G401 (cell line): Measurements from ENCODE around the gene IFIT3. TPM values are rescaled to one million over a fixed set of nuclear protein-coding genes. Genes with fewer than 3 reads are reported as not detected.
A peak's percentile ranks its signal among the peaks of the same experiment; 100 is the strongest.
"Not testable (repeated sequence)": the region's sequence is repeated elsewhere in the genome, so short reads cannot be mapped to it uniquely, and the experiment has no call there.

Experiments used
- DNase-seq: peaks from one replicate; pipeline ENCODE4 v3.0.0-alpha.2; 2015; ENCODE audit warnings: low spot score
- in situ Hi-C: cut with HindIII; loops from 2 replicates; pipeline ENCODE4 v1.10.0; 2016; ENCODE audit warnings: low sequenced_read_pairs, mixed read lengths
- total RNA-seq: library from RNA; depleted of rRNA; stranded (reverse); fragments of >200 nt; shearing (Covaris generic); gene quantifications from 2 replicates; pipeline ENCODE4 v1.2.3, GENCODE V29; 2014

The IFIT3 gene
- total RNA-seq, 1 experiment from 2014 or later = 2.7 TPM

DNA sequence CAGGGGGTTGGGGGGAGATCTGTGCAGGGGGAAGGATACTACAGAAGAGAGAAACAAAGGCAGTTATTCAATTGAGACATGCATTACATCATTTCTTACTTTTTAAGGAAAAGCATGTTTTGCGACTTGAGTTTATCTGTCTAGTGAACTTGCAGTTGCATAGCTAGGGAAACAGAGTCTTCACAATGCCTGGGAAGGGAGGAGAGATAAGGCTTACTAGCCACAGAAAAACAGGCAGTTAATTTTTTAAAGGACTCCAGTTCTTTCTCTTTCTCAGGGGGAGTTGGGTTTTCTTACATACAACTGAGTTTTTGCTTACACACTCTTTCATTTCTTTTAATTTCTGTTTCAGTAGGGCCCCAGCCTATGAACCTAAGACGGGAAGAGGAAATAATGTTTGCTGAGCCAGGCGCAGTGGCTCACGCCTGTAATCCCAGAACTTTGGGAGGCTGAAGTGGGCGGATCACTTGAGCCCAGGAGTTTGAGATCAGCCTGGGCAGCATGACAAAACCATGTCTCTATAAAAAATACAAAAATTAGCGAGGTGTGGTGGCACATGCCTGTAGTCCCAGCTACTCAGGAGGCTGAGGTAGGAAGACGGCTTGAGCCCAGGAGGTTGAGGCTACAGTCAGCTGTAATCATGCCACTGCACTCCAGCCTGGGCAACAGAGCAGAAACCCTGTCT lies 23.0 kb downstream of the IFIT3 start:
- in situ Hi-C loops, DNase-seq: not testable (repeated sequence)

GRCh38 chr10:89351412-89351779 lies 23.6 kb downstream of the IFIT3 start:
- in situ Hi-C loops = no loop called here
- no peak for DNase-seq

DNA sequence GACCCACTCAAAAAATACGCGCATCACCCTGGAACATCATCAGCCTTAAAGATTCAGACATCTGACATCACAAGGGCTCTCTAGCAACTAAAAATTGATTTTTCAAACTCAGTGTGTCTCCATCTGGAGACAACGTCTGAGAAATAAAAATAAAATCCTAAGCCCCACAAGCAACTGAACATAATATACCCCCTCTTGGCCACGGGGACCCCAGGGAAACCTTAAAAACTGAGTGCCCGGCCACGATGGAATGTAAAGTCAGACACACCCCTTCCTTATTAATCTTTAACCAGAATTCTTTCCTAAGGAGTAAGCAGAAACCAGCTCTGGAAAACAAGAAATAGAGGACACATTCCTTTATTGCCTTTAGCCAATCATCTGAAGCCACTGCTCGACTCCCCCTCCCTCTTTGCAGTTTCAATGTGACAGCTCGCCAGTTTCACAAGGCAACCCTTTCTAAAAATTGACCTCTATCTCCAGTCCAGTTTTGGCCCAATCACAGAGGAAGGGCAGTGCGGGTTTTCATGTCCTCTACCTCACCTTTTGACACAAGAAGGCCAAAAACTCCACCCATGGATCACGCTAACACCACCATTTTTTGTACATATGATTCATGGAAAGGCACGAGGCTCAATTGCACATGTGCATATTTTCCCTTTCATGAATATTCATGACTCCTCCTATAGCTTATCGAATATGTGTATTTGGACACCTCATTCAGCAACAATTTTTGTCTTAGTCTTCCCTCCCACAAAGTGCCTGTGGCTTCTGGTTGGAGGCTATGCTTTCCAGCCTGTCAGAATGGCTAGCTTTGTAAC lies 24.2 kb downstream of the IFIT3 start:
- DNase-seq = no peak
- in situ Hi-C loops = no loop called here

DNA sequence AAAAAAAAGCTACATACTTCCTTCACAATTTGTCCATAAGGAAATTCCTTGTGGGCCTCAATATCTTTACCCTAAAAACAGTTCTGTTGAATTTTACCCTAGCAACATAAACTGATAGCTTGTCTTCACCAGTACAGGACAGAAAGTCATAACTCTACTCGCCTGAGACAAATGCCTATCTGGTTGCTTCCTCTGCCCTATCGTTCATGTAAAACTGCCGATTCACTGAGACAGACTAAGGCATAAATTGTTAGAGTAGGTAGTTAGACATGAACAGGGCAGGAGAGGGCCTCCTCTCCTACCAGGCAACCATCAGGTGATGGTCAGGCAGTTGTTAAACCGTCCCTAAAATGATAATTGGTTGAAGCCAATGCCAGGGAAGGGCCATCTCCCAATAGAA lies 25.0 kb downstream of the IFIT3 start:
- no peak for DNase-seq
- in situ Hi-C loops = no loop called here

DNA sequence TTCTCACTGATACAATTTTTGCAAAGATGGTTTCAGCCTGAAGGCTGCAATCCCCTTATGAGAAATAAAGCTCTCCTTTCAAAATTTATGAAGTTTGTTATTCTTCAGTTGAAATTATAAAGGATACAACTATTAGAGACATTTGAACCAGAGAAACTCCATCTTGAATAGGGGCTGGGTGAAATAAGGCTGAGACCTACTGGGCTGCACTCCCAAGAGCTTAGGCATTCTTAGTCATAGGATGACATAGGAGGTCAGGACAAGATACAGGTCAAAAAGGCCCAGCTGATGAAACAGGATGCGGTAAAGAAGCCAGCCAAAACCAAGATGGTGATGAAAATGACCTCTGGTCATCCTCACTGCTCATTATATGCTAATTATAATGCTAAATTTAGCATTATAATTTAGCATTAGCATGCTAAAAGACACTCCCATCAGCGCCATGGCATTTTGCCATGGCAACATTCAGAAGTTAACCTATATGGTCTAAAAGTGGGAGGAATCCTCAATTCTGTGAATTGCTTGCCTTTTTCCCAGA lies 27.7 kb downstream of the IFIT3 start:
- in situ Hi-C loops = no loop called here

DNA sequence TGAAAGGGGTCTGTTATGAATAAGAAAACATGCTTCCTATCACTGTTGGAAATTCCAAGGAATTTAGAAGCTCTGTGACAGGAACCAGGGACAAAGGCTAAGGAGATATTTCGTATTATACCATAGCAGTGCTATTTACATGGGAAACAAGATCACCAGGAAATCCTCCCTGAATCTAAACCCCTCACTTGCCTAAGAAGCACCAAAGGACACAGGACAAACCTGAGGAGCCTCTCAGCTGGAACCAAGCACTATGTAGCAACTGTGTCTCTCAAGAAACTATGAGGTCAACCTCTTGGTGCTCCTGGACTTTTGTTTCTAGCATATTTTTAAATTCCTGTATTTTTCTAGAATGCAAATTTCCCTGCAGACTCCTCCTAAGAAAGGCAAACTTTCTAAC lies 29.3 kb downstream of the IFIT3 start:
- in situ Hi-C loops = no loop called here
- DNase-seq = no peak

More for the DNA sequence above, 27.7 kb downstream of the IFIT3 start:
- no peak for DNase-seq

DNA sequence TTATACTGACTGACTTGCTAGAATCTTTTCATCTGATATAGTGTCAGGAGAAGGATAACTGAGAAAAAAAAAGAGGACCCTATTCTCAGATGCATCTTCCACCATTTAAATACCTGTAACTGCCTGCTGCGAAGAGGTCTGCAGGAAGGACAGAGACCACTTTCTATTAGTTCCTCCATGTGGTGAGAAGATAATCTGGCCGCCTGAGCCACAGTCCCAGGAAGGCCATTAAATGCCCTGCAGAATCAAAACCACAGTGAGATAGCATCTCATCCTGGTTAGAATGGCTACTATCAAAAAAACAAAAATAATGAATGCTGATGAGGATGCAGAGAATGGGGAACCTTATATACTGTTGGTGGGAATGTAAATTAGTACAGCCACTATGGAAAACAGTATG lies 30.2 kb downstream of the IFIT3 start:
- DNase-seq = no peak

GRCh38 chr10:89360157-89360556 lies 32.4 kb downstream of the IFIT3 start:
- in situ Hi-C loops = no loop called here
- DNase-seq = no peak

More for the DNA sequence above, 30.2 kb downstream of the IFIT3 start:
- in situ Hi-C loops = no loop called here

- no peak for DNase-seq
- in situ Hi-C loops = no loop called here
These were observed 35.1 kb downstream of the IFIT3 start for GRCh38 chr10:89362929-89363328.

- in situ Hi-C loops = no loop called here
- no peak for DNase-seq
These were observed 36.1 kb downstream of the IFIT3 start for GRCh38 chr10:89363729-89364442.

DNA sequence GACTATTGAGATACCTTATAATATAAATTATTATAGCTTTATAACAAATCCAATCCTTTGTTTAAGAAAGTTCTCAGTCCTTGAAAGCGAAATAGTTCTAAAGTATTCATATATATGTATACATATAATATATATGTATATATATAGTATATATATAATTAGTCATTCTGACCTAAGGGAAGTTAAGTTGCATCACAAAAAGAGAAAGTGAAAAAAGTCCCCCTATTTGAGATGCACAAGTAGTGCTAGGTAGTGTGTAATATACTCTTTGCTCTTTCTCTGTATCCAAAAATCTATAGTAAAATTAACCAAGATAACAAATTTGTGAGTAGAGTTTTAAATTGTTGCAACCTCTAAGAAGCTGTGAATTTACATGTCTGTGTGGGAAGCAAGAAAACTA lies 36.7 kb downstream of the IFIT3 start:
- DNase-seq = no peak
- in situ Hi-C loops = no loop called here

DNA sequence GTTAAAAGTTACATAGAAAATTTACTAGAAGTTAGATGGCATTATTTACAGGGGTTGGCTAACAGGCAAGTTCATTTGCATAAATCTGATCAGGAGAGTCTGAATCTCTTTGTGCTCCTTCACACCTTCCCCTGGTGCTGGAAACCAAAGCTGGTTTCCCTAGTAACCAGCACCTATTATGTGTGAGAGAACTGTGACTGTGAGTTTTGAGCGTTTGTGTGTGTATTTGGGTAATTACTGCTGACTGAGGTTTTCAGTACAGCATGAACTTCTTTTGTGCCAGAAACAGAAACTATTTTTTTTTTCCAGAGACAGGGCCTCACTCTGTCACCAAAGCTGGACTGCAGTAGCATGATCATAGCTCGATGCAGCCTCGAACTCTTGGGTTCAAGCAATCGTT lies 39.7 kb downstream of the IFIT3 start:
- no peak for DNase-seq
- in situ Hi-C loops = no loop called here

DNA sequence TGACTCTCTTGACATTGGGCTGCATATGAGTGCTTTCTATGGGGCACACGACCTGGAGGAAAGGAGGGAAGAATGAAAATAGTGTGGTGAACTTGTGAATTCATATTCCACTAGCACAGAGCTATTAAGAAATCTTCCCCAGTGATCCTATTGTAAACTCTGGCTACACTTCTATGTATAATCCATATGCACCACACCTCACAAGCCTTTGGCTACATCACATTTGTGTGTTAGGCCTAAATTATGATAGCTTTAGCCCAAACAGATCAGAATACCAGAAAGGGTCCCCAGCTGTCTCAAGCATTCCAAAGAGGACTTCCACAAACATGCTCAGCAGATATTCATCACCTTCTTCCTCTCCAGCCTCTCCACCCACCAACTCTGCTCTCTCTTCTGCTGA lies 40.3 kb downstream of the IFIT3 start:
- in situ Hi-C loops = no loop called here
- DNase-seq = no peak

GRCh38 chr10:89369156-89370105 lies 41.6 kb downstream of the IFIT3 start:
- in situ Hi-C loops = no loop called here
- DNase-seq = no peak

DNA sequence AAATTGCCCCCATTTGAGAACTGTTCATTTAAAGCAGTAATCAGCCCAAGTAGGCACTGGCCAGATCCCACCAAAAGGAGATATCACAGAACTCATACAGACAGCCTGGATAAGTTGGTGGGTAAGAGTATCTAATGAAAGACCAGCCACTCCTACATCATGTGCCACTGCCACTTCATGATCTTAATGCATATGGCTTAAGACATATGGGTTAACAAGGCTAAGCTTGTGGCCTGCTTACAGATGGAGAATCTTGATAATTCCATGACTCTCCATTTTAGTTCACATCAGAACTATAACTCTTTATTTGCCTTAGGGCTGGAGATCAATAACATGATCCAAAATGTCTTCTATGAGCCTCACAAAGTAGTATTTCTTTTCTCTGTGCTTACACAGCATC lies 43.3 kb downstream of the IFIT3 start:
- in situ Hi-C loops = no loop called here
- no peak for DNase-seq

GRCh38 chr10:89371987-89372386 lies 44.2 kb downstream of the IFIT3 start:
- in situ Hi-C loops = no loop called here
- DNase-seq = no peak

- peak; percentile 96 for DNase-seq
- in situ Hi-C loops = no loop called here
These were observed 46.3 kb downstream of the IFIT3 start for GRCh38 chr10:89373916-89374711.

DNA sequence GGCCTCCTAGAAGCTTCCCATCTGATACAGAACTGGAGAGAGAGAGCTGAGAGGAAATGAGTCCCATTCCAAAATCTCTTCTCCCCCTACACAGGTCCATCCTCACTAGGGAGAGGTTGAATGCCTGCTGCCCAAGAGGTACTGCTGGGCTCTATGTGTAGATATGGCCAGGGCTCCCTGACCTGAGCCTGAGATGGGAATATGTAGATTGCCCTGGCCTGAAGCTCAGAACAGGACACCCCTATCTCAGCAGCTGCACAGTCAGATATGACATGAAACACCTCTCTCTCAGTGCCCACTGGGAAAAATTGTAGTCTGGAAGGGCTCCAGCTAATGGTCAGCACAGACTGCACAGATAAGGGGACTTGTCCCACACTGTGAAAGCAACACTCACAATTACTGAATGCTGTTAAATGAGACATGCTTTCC lies 46.9 kb downstream of the IFIT3 start:
- no peak for DNase-seq
- in situ Hi-C loops = no loop called here
